Astrocyte of the cerebellum (primary cell): ENCODE data around the gene GFOD2.

Experiments used
- DNase-seq: peaks from one replicate; pipeline ENCODE4 v3.0.0-alpha.2; 2011; ENCODE audit warnings: low read depth
- H3K4me3 ChIP-seq: 2 replicates; pipeline ENCODE4 v1.5.1; 2011; ENCODE audit warnings: mild to moderate bottlenecking, low read depth, low read length, moderate library complexity
- in situ Hi-C: cut with HindIII; loops from 2 replicates; pipeline ENCODE4 v1.10.0; 2017; ENCODE audit warnings: low sequenced_read_pairs
- TF ChIP-seq, protein P1 (sequence below): IDR thresholded peaks from 2 replicates; pipeline ENCODE4 v1.5.1; 2012; ENCODE audit warnings: low read length, low read depth, moderate library complexity, mild to moderate bottlenecking; ENCODE audit errors: missing control alignments

Gene GFOD2

DNA sequence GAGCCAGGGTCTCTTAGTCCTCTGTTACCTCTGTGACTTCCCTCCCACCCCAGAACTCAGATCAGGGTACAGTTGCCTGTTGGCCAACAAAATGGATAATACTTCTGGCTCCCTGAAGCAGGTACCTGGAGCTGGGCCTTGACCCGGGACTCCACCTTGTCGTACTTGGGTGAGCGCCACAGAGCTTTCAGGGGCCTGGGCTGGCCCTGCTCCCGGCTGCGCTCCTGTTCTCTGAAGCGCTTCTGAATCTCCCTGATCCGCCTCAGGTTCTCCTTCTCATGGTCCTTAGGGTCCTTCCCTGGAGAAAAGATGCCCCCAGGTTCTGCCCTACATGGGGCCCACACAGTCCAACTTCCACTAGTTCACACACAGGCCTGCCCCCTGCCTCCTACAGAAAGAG lies 54.2 kb downstream of the GFOD2 start:
- no peak overlapping the region for H3K4me3 ChIP-seq
- DNase-seq: no peak
- in situ Hi-C loops: no loop called here
- TF ChIP-seq, protein P1, sequence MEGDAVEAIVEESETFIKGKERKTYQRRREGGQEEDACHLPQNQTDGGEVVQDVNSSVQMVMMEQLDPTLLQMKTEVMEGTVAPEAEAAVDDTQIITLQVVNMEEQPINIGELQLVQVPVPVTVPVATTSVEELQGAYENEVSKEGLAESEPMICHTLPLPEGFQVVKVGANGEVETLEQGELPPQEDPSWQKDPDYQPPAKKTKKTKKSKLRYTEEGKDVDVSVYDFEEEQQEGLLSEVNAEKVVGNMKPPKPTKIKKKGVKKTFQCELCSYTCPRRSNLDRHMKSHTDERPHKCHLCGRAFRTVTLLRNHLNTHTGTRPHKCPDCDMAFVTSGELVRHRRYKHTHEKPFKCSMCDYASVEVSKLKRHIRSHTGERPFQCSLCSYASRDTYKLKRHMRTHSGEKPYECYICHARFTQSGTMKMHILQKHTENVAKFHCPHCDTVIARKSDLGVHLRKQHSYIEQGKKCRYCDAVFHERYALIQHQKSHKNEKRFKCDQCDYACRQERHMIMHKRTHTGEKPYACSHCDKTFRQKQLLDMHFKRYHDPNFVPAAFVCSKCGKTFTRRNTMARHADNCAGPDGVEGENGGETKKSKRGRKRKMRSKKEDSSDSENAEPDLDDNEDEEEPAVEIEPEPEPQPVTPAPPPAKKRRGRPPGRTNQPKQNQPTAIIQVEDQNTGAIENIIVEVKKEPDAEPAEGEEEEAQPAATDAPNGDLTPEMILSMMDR: no peak

DNA sequence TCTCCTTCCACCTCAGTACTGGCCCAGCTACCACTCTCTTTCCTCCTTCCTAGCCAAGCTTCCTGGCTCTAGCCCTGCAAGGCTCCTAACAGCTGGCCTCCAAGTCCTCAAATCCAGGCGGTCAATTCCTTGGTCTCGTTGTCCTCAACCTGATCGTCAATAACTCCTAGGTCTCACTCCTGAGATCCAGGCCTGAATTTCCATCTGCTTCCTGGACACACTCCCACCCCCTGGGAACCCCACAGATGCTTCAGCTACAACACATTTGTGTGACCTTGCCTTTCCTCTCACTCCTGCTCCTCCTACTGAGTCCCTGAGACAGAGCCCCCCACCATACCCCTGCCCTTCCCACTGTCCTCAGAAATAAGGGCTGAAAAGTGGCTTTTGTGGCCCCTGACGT lies 54.9 kb downstream of the GFOD2 start:
- no peak overlapping the region for H3K4me3 ChIP-seq
- no peak for DNase-seq
- in situ Hi-C loops: no loop called here
- TF ChIP-seq, protein P1: no peak

DNA sequence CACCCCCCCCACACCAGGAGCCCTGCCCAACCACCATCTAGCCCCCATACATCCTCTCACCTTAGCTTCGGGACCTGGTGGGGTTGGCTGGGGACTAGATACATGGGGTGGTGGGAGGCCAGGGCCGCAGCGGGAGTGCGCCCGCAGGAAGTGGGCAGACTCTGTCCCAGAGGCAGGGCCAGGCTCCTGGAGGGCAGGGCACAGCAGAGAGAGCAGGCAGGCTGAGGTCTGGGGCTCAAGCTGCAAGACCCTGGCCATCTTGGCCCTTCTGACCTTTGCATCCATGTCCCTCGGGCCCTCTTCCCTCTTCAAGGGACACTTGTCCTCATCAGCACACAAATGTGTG lies 55.3 kb downstream of the GFOD2 start:
- H3K4me3 ChIP-seq: no peak overlapping the region
- in situ Hi-C loops: no loop called here
- TF ChIP-seq, protein P1: no peak
- DNase-seq: no peak

DNA sequence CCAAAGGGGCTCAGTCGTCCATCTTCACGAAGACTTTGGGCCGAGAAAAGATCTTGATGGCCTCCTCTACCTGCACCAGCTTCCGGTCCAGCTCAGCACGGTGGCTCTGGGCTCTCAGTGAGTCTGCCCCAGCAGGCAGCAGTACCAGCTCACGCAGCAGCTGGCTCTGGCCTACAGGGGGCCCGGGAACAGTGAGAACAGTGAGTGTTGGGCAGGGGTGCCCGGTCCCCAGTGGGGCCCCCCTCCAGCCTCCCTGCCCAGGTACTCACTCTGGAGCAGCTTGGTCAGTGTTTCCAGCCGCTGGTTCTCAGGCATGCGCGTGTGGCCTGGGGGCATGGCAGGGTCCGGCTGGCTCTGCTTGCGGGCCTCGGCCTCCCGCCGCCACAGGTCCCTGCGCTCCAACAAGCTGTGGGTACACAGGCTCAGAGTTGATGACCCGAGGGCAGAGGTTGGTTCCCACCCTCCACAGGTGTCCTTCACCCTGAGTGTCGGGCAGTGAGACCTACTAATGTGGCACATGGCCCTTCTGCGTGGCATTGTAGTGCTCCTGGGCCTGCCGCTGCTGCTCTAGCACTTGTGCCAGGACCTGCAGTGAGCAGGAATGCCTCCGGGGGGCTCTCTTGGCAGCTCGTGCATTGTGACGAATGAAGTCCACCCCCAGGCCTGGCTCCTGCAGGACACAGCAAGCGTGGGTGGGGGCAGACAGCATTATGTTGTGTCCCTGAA lies 55.8 kb downstream of the GFOD2 start:
- DNase-seq: no peak
- in situ Hi-C loops: no loop called here
- H3K4me3 ChIP-seq: no peak overlapping the region
- TF ChIP-seq, protein P1: peak; percentile 37

DNA sequence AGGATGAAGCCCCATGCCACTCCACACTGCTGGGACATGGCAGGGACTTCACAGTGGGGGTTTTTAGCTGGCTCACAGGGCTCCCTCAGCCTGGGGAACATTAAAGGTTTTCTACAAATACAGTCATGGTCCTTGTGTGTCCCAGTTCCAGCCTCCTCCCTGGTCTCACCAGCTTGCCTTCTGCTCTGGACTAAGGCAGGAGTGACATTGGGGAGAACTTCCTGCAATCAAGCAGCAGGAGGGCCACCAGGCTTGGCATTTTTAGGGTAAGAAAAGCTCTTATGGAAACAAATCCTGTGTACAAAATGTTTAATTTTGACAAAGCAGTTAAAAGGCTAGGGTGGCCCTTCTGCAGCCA lies 56.5 kb downstream of the GFOD2 start:
- TF ChIP-seq, protein P1: no peak
- in situ Hi-C loops: no loop called here
- no peak for DNase-seq
- no peak overlapping the region for H3K4me3 ChIP-seq

DNA sequence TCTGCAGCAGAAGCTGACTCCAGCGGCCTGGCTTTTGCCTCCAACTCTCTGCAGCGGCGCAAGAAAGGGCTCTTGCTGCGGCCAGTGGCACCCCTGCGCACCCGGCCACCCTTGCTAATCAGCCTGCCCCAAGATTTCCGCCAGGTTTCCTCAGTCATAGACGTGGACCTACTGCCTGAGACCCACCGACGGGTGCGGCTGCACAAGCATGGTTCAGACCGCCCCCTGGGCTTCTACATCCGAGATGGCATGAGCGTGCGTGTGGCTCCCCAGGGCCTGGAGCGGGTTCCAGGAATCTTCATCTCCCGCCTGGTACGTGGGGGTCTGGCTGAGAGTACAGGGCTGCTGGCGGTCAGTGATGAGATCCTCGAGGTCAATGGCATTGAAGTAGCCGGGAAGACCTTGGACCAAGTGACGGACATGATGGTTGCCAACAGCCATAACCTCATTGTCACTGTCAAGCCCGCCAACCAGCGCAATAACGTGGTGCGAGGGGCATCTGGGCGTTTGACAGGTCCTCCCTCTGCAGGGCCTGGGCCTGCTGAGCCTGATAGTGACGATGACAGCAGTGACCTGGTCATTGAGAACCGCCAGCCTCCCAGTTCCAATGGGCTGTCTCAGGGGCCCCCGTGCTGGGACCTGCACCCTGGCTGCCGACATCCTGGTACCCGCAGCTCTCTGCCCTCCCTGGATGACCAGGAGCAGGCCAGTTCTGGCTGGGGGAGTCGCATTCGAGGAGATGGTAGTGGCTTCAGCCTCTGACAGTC lies 57.0 kb downstream of the GFOD2 start:
- no peak for DNase-seq
- H3K4me3 ChIP-seq: no peak overlapping the region
- in situ Hi-C loops: no loop called here
- TF ChIP-seq, protein P1: no peak
